G401 (cell line): ENCODE data around the gene GGT7. TPM values are rescaled to one million over a fixed set of nuclear protein-coding genes. Genes with fewer than 3 reads are reported as not detected.
"Not testable (repeated sequence)": the region's sequence is repeated elsewhere in the genome, so short reads cannot be mapped to it uniquely, and the experiment has no call there.

Source experiments
- DNase-seq: peaks from one replicate; pipeline ENCODE4 v3.0.0-alpha.2; 2015; ENCODE audit warnings: low spot score
- in situ Hi-C: cut with HindIII; loops from 2 replicates; pipeline ENCODE4 v1.10.0; 2016; ENCODE audit warnings: low sequenced_read_pairs, mixed read lengths
- total RNA-seq: library from RNA; depleted of rRNA; stranded (reverse); fragments of >200 nt; shearing (Covaris generic); gene quantifications from 2 replicates; pipeline ENCODE4 v1.2.3, GENCODE V29; 2014; rRNA removed

Gene GGT7
- total RNA-seq, 1 experiment from 2014 or later: 11.2 TPM

GRCh38 chr20:34808583-34808982 lies 64.1 kb downstream of the GGT7 start:
- no peak for DNase-seq
- in situ Hi-C loops: no loop called here

- peak; percentile 38 for DNase-seq
- in situ Hi-C loops: not testable (repeated sequence)
Measured at GRCh38 chr20:34807944-34808465, 64.7 kb downstream of the GGT7 start.

- in situ Hi-C loops: no loop called here
- DNase-seq: no peak
Measured at GRCh38 chr20:34806255-34806654, 66.4 kb downstream of the GGT7 start.

GRCh38 chr20:34798871-34799270 lies 73.8 kb downstream of the GGT7 start:
- no peak for DNase-seq
- in situ Hi-C loops: no loop called here

- in situ Hi-C loops: no loop called here
- DNase-seq: no peak
Measured at GRCh38 chr20:34798328-34798727, 74.3 kb downstream of the GGT7 start.

- no peak for DNase-seq
- in situ Hi-C loops: no loop called here
Measured at GRCh38 chr20:34797012-34797995, 75.4 kb downstream of the GGT7 start.

Other genes with a start within 250 kb of the GGT7 start
- gene PIGU, start 195.8 kb downstream of the GGT7 start, total RNA-seq: 11.8 and 15.8 TPM in 2 replicates
- gene TP53INP2, start 168.5 kb downstream of the GGT7 start, total RNA-seq: 3.6 and 4.6 TPM in 2 replicates
- 3.1 and 5.8 TPM in 2 replicates for gene NCOA6, start 47.2 kb downstream of the GGT7 start, total RNA-seq
- gene ACSS2, start 3.8 kb upstream of the GGT7 start, total RNA-seq: 45.4 and 65.8 TPM in 2 replicates
- gene GSS, start 83.0 kb upstream of the GGT7 start, total RNA-seq: 104 and 112 TPM in 2 replicates
- 0.06 and 0.24 TPM in 2 replicates for gene MYH7B, start 83.0 kb upstream of the GGT7 start, total RNA-seq
- gene TRPC4AP, start 220.0 kb upstream of the GGT7 start, total RNA-seq: 78.2 and 90.3 TPM in 2 replicates